ENCODE data around the gene ARHGAP33. TPM values are rescaled to one million over a fixed set of nuclear protein-coding genes. Genes with fewer than 3 reads are reported as not detected.

ARHGAP33 gene
- polyA plus RNA-seq, 1 donor (not counting 4 experiments of a cell fraction or from before 2014, with no cell fraction given): 0.49 TPM

GRCh38 chr19:35777086-35777841, 1.9 kb downstream of the ARHGAP33 start:
- H3K79me2 ChIP-seq (ENCODE audit: control insufficient read depth, insufficient read depth, low read length): no peaks in the 10 kb centered on the region
- no peaks in the 10 kb centered on the region for H3K9me3 ChIP-seq (ENCODE audit: control insufficient read depth, low read depth, low read length)
- no peaks in the 10 kb centered on the region for H3K36me3 ChIP-seq (ENCODE audit: control insufficient read depth in 2 of 2, extremely low read depth in 1 of 2, insufficient read depth in 2 of 2, low read length in 2 of 2)
- no peak overlapping the region for H3K4me2 ChIP-seq (ENCODE audit: control insufficient read depth, extremely low read depth, insufficient read depth, low read depth, low read length)
- FAIRE-seq (no peak), DNase-seq (ENCODE audit: low read depth, low spot score) (no peak)
- TF ChIP-seq EZH2 (IDR thresholded peaks at IDR 0.05; ENCODE audit: low read length): no peak
- TF ChIP-seq, protein P1, sequence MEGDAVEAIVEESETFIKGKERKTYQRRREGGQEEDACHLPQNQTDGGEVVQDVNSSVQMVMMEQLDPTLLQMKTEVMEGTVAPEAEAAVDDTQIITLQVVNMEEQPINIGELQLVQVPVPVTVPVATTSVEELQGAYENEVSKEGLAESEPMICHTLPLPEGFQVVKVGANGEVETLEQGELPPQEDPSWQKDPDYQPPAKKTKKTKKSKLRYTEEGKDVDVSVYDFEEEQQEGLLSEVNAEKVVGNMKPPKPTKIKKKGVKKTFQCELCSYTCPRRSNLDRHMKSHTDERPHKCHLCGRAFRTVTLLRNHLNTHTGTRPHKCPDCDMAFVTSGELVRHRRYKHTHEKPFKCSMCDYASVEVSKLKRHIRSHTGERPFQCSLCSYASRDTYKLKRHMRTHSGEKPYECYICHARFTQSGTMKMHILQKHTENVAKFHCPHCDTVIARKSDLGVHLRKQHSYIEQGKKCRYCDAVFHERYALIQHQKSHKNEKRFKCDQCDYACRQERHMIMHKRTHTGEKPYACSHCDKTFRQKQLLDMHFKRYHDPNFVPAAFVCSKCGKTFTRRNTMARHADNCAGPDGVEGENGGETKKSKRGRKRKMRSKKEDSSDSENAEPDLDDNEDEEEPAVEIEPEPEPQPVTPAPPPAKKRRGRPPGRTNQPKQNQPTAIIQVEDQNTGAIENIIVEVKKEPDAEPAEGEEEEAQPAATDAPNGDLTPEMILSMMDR (optimal IDR thresholded peaks at IDR 0.05 in 1 of 3, IDR thresholded peaks at IDR 0.05 in 1 of 3, conservative IDR thresholded peaks at IDR 0.05 in 1 of 3; ENCODE audit: extremely low read depth in 1 of 3, insufficient read depth in 2 of 3, low read length in 3 of 3): no peak
- dilution Hi-C loops (cut with MboI; ENCODE audit: extremely low pct_ligation_motif_present, low sequenced_read_pairs): no loop called here
- H3K27me3 ChIP-seq (ENCODE audit: control insufficient read depth, extremely low read depth, insufficient read depth, low read length): no peaks in the 10 kb centered on the region
- no peaks in the 10 kb centered on the region for H3K9me1 ChIP-seq (ENCODE audit: control insufficient read depth, extremely low read depth, insufficient read depth, low read length)
- H3K4me3 ChIP-seq (ENCODE audit: control insufficient read depth in 2 of 3, extremely low read depth in 1 of 3, insufficient read depth in 2 of 3, low read depth in 1 of 3, low read length in 3 of 3): no peak overlapping the region
- peaks cover 4% of the 10 kb centered on the region for H3K4me1 ChIP-seq (ENCODE audit: control insufficient read depth, extremely low read depth, insufficient read depth, low read length)
- no peaks in the 10 kb centered on the region for H4K20me1 ChIP-seq (ENCODE audit: control insufficient read depth, extremely low read depth, insufficient read depth, low read length)
- H2AFZ ChIP-seq (ENCODE audit: control insufficient read depth, low read length): no peak overlapping the region
- no peak overlapping the region for H3K9ac ChIP-seq (ENCODE audit: control insufficient read depth, extremely low read depth, insufficient read depth, low read length)
- no peak overlapping the region for H3K27ac ChIP-seq (ENCODE audit: control insufficient read depth, insufficient read depth, low read length)

GRCh38 chr19:35777961-35778360, 2.6 kb downstream of the ARHGAP33 start:
- dilution Hi-C loops (cut with MboI; ENCODE audit: extremely low pct_ligation_motif_present, low sequenced_read_pairs): no loop called here
- FAIRE-seq: no peak

More at GRCh38 chr19:35777961-35778360, 2.6 kb downstream of the ARHGAP33 start:
- Histone ChIP-seq H3K9me3 (ENCODE audit: control insufficient read depth, low read depth, low read length) (no peaks in the 10 kb centered on the region), H3K4me1 (ENCODE audit: control insufficient read depth, extremely low read depth, insufficient read depth, low read length) (peaks cover 4% of the 10 kb centered on the region), H3K79me2 (ENCODE audit: control insufficient read depth, insufficient read depth, low read length) (no peaks in the 10 kb centered on the region), H3K4me2 (ENCODE audit: control insufficient read depth, extremely low read depth, insufficient read depth, low read depth, low read length) (no peak overlapping the region), H3K36me3 (ENCODE audit: control insufficient read depth in 2 of 2, extremely low read depth in 1 of 2, insufficient read depth in 2 of 2, low read length in 2 of 2) (no peaks in the 10 kb centered on the region), H3K4me3 (ENCODE audit: control insufficient read depth in 2 of 3, extremely low read depth in 1 of 3, insufficient read depth in 2 of 3, low read depth in 1 of 3, low read length in 3 of 3) (no peak overlapping the region), H3K9ac (ENCODE audit: control insufficient read depth, extremely low read depth, insufficient read depth, low read length) (no peak overlapping the region), H3K27me3 (ENCODE audit: control insufficient read depth, extremely low read depth, insufficient read depth, low read length) (no peaks in the 10 kb centered on the region), H2AFZ (ENCODE audit: control insufficient read depth, low read length) (no peak overlapping the region), H3K27ac (ENCODE audit: control insufficient read depth, insufficient read depth, low read length) (no peak overlapping the region), H3K9me1 (ENCODE audit: control insufficient read depth, extremely low read depth, insufficient read depth, low read length) (no peaks in the 10 kb centered on the region), H4K20me1 (ENCODE audit: control insufficient read depth, extremely low read depth, insufficient read depth, low read length) (no peaks in the 10 kb centered on the region)
- no peak for DNase-seq (ENCODE audit: low read depth, low spot score)
- no peak for TF ChIP-seq EZH2 (IDR thresholded peaks at IDR 0.05; ENCODE audit: low read length)
- TF ChIP-seq, protein P1 (optimal IDR thresholded peaks at IDR 0.05 in 1 of 3, IDR thresholded peaks at IDR 0.05 in 1 of 3, conservative IDR thresholded peaks at IDR 0.05 in 1 of 3; ENCODE audit: extremely low read depth in 1 of 3, insufficient read depth in 2 of 3, low read length in 3 of 3): no peak
